ENCODE results near the gene ARHGEF4.

Gene ARHGEF4

DNA sequence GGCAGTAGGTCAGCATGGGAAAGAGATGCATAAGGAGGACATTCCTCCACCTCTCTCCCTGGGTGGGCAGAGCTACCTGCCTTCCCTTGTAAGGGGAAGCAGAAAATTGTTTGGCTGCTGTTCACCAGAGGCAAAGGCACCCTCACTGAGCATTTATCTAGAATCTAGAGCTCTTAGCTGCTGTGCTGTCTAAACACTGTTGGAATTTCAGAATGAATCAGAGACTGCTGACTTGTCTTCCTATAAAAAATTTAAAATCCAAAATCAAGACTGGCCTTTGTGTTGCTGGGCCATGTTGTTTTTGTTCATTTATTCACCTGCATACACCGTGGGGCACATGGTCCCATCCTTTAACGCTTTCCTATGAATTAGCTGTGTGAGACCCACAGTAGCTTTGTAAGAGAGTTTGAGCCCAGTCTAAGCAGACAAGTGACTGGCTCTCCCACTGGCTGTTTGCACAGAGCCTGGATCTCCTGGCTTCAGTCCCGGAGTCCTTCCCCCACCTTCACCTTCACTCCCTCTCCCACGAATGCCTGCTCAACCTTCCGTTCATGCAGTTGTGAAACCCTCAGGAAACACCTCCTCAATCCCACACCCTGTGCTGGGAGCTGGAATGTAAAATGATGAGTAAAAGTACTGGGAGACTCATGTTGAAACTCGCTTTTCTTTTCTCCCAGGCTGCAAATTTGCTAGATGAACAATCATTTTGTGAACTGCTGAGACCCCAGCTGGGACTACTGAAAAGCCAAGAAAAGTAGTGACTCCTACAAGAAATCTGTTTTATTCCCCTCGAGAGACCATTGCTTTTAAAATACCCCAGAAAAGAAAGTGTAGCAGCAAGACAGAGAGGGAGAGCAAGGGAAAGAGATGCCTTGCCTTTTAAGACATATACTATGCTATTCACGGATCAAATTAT, 180.4 kb downstream of the ARHGEF4 start:
- no peak for DNase-seq (ENCODE audit: low spot score)

DNA sequence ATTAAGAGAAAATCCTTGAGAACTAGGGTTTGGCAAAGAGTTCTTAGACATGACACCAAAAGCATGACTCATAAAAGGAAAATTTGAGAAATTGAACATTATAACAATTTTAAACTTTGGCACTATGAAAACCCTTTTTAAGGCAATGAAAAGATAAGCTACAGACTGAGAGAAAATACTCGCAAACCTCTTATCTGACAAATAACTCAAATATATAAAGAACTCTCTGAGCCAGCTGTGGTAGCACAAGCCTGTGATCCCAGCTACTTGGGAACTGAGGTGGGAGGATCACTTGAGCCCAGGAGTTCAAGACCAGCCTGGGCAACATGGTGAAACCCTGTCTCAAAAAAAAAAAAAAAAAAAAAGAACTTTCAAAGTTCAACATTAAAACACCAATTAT, 186.0 kb downstream of the ARHGEF4 start:
- no peak for DNase-seq (ENCODE audit: low spot score)

DNA sequence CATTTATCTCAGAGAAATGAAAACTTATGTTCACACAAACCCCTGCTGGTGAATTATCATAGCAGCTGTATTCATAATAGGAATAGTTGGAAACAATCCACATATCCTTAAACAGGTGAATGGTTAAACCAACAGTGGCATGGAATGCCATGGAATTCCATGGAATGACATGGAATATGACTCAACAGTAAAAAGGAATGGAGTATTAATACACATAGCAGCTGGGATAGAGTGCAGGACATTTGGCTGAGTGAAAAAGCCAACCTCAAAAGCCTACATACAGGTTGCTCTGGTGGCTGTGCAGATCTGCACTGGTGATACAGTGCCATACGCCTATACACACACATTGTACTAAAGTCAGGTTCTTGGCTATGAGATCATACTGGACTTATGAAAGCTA, 187.0 kb downstream of the ARHGEF4 start:
- no peak for DNase-seq (ENCODE audit: low spot score)

DNA sequence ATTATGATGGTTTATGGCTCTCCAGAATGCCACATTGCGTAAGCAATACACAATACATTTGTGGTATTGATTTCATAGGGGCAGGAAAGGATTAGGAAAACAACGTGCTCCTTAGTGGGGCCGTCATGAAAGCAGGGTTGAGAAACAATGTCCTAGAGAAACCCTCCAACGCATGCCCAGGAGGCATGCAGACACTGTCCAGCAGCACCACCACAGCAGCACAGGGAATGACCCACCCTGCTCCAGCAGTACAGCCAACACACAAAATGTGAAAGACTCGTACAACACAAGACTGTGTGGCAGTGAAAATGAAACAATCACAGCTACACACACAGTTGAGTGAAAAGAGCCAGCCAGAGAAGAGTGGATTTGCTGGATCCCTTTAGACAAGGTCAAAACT, 190.2 kb downstream of the ARHGEF4 start:
- no peak for DNase-seq (ENCODE audit: low spot score)

DNA sequence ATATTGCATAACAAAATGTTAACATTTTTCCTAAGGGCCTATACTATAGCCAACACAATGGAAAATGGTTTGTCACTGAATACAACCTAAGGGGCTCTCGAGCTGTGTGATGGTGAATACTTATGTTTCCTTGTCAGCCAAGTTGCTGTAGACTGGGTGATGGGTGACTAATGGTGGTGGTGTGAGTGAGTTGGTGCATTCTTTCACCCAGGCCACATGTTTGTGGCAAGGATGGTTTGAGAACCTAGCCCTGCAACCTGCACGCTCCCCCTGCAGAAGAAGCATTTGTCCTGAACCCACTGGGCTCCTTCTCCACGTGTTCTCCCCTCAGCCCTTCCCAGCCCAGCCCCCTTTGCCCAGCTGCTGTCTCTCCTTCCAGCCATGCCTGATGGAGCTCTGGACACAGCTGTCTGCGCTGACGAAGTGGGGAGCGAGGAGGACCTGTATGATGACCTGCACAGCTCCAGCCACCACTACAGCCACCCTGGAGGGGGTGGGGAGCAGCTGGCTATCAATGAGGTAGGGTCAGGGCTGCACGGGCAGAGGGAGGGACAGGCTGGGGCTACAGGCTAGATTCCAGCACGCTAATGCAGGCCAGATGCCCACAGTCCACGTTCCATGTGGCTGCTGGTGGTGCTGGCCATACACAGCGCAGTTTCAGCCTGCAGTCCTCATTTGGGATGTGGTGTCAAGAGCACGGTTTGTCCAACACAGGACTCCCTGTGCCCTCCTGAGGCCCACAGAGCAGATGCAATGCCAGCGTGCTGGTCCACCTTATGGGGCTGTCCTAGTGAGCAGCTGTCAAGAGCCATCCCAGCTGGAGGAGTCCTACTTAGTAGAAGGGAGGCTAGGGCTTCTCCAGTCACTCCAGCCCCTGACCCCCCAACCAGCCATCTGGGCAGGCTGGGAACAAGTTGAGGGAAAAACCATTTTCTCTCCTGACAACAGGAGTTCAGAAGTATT, 191.1 kb downstream of the ARHGEF4 start:
- DNase-seq (ENCODE audit: low spot score) = no peak

DNA sequence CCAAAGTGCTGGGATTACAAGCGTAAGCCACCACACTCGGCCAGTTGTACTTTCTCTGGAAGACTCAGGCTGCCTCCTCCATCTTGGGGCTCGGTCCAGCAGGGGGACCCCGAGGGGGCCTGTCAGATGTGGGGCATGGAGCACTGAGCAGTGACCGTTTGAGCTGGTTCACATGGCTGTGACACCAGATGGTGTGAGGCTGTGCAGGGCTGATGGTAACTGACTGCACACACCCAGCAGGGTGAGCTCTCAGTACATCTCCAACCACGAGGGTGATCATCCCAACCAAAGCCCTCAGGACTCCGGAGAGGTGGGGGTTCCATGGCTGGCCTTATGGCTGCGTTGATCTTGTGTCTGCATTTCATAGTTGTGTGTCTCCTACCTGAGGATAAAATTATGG, 193.1 kb downstream of the ARHGEF4 start:
- no peak for DNase-seq (ENCODE audit: low spot score)

DNA sequence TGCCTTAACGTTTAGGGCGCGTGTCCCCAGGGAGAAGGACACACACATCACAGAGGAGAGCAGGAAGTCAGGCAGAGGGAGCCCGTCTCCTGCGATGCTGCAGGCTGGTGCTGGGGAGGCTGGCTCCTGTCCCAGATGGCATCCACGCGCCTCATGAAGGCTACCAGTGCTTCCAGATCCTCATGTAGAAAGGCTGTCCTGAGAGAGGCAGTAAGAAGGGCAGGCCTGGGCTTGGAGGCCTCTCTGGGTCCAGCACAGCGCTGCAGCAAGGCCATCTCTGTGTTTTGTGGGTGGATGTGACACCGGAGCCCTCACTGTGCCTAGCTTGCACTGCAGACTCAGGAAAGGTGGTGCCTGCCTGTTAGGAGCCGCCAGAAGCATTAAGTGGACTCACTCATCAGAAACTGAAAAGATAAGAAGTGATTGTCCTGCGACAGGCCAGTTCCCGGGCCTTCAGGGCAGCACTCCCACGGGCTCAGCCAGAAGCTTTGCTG, 193.8 kb downstream of the ARHGEF4 start:
- DNase-seq (ENCODE audit: low spot score) = no peak

DNA sequence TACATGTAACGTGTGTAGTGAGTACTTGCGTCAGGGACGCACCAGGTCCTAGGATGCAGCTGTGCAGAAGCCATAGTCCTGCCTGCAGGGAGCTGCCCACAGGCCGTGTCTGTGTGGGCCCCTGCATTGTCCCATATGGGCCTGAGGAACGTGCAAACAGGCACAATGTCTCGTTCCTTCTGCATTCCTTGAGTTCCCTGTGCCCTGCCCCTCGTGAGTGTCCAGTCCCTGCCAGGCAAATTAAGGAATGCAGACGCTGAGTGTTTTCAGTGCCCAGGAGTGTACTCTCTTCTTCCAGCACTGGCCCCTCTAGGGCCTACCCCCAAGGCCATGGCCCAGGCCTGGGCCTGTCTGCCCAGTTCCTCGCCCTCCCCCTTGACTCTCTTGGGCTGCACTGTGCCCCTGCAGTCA, 194.7 kb downstream of the ARHGEF4 start:
- DNase-seq (ENCODE audit: low spot score) = no peak

DNA sequence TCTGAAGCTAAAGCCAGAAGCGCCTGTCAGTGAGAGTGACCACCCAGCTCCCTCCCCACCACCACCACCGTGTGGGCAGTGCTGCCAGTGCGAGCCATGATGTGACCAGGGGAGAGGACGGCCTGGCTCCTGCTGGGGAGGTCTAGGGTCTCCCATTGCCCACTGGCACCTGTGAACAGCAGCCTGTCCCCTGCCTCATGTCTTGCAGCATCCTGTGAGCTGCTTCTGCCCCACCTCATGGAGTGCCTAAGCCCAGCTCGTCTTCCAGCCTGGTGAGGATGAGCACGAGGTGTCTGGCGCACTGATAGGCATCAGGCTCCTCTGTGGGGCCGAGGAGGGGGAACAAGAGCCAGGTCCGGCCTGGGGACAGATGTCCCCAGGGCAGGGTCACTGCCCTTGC, 195.2 kb downstream of the ARHGEF4 start:
- DNase-seq (ENCODE audit: low spot score) = no peak

DNA sequence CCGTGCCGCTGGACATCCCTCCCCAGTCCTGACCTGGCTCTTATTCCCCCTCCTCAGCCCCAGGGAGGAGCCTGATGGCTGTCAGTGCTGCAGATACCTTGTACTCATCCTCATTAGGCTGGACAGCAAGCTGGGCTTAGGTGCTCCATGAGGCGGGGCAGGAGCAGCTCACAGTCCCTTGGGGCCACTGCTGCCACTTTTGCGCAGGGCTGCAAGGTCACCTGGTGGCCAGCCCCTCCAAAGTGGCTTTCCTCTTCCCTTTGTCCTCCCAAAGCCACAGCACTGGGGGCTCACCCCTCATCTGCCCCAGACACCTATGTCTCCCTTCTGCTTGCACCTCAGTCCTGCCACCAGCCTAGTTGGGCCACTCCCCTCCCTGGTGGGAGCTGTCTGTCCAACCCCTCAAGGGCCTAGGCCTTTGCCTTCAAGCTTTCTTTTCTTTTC, 195.7 kb downstream of the ARHGEF4 start:
- no peak for DNase-seq (ENCODE audit: low spot score)

DNA sequence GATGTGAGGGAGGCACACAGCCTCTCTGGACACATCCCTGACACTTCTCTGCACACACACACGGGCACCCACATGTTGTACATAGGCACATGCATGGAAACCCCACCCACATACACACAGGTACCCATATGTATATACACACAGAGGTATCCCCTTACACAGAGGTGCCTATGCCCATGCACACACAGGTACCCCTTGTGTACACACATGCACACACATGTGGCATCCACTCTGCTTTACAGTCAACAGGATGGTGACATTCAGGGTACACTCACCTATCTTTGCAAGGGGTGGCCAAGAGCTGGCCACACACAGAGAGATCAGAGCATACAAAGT, 197.0 kb downstream of the ARHGEF4 start:
- DNase-seq (ENCODE audit: low spot score) = no peak

DNA sequence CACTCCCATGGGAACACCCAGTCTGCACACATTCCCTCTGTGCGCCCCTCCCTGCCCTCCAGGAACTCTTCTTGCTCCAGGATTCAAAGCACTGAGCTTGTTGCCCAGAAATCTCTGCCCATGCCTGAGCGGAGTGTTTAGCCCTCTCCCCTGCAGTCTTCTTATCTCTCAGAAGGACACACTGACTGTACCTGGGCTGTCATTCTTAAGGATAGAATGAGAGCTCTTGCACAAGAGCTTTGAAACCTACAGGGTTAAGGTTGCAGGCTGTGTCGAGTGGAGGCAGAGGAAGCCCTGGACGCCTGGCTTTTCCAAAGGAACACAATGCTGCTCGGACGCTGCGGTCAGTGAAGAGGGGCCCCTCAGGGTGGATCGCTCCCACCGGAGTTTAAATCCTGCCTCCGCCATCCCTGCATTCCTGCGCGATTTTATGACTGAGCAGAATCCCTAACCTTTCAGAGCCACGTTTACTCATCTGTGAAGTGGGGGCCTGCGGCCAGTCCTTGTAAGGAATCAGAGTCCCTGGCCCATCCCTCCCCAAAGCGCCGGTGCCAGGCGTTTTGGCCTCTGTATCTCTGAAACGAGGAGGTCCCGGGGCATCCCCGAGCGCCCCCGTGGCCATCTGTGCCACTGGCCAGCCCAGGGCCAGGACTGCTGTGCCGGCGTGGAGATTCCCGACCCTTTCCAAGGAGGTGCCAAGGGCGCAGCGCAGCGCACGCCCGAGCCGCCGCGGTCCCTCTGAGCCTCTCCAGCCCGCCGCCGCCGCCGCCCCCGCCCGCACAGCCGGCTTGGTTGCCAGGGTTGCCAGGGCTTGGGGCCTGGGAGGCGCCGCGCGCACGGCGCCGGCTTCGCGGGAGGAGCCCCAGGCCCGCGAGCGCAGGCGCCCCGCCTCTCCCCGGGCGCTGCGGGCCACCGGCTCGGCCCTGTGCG, 197.7 kb downstream of the ARHGEF4 start:
- no peak for DNase-seq (ENCODE audit: low spot score)

DNA sequence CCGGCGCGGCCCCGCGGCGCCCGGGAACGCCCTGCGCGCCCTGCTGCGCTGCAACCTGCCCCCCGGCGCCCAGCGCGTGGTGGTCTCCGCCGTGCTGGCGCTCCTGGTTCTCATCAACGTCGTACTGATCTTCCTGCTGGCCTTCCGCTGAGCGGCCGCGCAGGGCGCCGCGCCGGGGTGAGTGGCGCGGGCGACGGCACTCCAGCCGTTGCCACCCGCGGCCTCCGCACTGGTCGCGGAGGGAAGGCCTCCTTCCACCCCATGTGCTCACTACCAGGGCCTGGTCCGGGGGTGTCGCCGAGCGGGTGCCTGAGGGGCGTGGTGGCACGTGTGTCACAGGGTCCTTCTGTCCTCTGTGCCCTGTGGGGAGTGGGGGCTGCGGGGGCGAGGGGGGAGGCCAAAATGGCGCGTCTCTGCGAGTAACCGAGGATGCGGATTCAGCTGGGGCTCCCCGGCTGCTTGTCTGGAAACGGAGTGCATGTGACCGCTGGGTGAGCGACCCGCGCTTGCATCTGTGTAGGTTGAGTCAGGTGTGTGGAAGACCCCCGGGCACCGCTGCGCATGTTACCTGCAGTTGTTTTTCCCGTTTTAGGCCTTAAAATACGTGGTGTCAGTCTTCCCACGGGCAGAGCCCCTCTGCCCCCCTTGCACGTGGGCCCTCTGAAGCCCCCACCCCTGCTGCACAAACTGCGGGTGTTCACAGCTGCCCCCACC, 198.6 kb downstream of the ARHGEF4 start:
- DNase-seq (ENCODE audit: low spot score) = no peak

DNA sequence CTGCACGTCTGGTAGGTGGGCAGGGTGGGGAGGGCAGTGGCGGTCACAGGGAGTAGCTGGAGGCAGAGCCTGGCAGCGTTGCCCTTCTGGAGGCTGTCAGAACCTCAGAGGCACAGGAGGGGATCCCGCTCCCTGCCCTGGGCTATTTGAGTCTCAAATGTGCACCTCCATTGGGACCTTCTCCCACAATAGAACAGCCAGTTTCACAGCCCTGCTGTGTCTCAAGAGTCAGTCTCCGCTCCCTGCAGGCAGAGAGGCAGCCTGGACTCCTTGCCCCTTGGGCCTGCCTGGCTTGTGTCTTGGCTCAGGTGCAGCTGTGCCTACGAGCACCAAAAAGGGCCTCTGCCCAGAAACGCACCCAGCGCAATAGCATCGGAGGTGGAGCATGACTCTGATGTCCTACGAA, 199.1 kb downstream of the ARHGEF4 start:
- DNase-seq (ENCODE audit: low spot score) = no peak

DNA sequence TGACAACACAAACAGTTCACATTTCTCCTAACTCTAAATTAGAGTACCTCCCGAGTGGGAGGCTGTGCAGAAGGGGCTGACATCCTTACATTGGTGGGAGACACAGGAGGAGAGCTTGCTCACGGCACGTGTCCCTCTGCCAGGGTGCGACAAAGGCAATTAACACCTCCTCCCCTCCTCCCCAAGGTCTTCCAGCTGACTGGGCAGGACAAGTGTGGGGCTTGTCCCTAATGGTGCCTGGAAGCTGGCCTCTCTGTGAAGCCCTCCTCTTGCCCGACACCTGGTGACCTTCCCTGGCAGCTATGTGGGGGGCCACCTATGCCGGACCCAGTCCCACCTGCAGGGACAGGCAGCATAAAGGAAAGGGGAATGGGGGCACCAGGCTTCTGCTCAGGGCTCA, 199.6 kb downstream of the ARHGEF4 start:
- no peak for DNase-seq (ENCODE audit: low spot score)

DNA sequence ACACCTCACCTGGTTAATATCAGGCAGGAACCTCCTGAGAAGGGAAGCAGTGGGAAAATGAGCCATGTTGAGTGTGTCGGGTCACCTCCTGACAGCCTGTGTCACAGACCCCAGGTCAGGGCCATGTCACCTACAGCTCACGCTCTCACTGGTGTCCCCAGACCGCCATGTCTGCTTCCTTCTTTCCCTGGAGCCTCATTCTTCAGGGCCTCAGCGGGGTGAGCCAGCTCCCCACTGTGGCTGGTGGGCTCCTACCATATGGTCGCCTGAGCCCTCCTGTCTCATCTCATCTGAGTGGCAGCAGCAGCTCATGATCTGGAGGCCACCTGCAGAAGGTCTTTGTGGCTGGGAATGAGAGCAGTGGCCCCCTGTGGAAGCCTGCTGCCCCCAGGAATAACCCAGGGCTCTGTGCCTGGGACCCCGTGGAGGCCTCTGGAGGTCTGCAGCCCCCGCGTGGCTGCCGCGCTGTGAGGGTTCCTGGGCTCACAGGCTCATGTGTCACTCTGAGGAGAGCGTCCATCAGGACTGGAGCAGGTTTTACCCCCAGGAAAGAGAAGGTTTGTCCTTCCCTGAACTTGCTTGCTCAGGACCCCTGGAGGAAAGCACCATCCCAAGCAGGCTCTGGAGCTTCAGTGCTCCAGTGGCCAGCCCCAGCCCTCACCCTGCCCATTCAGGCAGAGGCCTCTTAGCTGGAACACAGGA, 200.1 kb downstream of the ARHGEF4 start:
- DNase-seq (ENCODE audit: low spot score) = no peak

DNA sequence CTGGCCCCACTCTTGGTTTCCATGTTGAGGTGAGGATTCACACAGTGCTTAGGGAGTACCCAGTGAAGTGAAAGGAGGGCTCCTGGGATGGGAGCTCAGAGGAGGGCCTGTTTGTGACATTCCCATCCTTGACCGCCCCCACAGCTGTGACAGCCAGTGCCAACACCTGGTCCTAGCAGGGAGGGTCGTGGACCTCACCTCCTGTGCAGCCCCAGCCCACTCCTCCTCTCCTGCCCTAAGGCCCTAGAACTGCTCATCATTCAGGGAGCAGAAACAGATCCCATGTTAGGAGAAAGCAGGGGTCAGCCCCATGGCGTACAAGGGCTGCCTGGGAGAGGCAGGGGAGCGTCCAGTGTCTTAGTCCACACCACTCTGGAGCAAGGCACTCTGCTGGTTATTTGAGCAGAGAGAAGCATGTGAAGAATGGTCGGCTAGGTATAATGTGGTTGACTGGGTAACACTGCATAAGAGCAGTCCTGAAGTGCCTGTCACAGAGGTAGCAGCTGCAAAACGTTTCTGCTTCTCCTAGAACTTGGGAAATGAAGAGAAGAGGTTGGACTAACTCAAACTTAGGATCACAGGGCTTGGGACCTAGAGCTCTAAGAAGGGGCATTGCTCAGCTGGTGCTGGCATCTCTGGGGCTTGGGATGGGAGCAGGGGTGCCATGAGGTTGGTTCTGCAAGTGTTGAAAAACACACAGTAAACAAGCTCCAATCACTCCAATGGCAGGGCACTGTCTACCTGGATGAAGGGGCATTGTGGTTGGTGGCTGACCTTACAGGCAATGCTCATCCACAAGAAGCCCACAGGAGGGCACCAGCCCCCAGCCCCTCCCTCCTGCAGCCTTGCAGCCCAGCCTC, 200.9 kb downstream of the ARHGEF4 start:
- no peak for DNase-seq (ENCODE audit: low spot score)

DNA sequence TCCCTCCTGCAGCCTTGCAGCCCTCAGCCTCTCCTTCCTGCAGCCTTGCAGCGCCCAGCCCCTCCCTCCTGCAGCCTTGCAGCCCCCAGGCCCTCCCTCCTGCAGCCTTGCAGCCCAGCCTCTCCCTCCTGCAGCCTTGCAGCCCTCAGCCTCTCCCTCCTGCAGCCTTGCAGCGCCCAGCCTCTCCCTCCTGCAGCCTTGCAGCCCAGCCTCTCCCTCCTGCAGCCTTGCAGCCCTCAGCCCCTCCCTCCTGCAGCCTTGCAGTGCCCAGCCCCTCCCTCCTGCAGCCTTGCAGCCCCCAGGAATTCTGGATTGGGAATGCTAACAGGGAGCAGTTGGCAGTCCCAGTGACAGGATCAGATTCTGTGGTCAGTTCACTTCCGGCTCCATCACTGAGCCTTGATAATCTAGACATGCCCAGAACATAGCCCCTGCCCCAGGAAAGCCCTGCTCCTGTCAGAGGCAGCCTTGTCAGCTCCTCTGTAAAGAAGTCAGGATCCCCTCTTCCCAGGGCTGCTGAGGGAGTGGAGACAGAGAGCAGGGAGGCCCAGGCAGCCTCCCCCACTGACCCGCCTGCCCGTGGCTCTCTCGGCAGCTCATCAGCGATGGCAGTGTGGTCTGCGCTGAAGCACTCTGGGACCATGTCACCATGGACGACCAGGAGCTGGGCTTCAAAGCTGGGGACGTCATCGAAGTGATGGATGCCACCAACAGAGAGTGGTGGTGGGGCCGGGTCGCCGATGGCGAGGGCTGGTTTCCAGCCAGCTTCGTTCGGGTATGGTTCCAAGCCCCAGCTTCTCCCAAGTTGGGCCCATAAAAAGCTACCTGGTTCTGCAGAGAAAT, 201.8 kb downstream of the ARHGEF4 start:
- DNase-seq (ENCODE audit: low spot score) = no peak

DNA sequence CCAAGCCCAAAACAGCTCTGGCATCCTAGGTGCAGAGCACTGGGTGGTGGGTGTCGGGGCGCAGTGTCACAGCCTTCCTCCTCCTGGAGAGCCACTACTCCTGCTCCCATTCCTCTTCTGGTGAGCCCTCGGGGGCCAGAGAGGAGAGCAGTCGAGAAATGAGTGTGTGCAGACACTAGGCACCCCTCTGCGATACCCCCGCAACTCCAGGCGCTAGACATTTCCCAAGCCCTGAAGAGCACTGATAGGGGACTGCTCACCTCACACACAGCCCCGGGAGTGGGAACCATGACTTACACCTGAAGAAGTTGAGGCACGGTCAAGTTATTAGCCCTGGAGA, 202.4 kb downstream of the ARHGEF4 start:
- no peak for DNase-seq (ENCODE audit: low spot score)

Data from CD4-positive, alpha-beta T cell treated with Interleukin-6 at 100 ng/mL for 8 hours (primary cell).